Measurements from ENCODE around the gene OXSR1.
"Not testable (repeated sequence)": the region's sequence is repeated elsewhere in the genome, so short reads cannot be mapped to it uniquely, and the experiment has no call there.

OXSR1 gene

DNA sequence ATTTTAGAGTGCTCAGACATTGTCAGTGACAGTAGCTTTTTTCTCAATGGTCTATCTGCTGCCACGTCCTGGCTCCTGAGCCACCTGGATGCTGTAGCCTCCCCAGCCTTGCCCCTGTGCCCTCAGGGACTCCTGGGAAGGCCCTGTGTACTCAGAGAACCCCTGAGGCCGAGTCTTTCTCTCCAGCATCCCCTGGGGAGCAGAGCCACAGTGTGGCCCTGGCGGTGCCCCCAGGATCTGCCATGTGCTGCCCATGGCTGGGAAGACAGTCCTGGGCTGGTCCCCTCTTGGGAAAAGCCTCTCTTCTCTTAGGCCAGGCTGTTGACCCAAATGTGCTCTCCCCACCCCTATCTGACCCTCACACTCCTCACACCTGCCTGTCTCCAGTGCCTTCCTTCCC, 21.8 kb upstream of the OXSR1 start:
- DNase-seq (ENCODE audit: low read depth): no peak

DNA sequence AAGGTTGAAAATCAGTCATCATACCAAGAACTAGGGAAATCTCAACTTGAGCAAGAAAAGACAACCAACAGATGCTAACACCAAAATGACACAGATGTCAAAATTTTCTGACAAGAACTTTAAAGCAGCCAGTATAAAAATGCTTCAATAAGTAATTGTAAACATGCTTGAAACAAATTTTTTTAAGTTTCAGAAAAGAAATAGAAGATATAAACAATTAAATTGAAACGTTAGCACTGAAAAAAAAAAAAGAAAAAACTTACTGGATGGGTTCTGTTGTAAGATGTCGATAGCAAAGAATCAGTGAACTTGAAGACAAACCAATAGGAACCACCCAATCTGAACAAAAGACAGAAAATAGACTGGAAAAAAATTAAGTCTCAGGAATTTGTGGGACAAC, 18.8 kb upstream of the OXSR1 start:
- no peak for DNase-seq (ENCODE audit: low read depth)

DNA sequence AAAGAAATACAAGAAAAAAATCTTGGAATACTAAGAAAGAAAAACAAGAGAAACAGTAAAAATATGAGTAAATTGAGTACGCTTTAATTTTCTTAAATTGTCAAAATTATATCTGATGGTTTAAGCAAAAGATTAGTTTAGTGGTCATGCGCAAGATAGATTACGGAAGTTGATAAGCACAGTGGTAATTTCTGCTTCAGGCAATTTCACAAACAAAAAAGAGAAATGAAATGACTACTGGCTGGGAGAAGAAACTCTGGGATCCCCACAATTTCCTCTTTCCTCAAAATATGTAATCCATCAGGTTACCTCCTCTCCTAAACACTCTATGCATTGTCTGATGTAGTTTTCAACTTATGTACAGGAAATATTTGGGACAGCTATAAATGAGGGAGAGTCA, 17.9 kb upstream of the OXSR1 start:
- no peak for DNase-seq (ENCODE audit: low read depth)

DNA sequence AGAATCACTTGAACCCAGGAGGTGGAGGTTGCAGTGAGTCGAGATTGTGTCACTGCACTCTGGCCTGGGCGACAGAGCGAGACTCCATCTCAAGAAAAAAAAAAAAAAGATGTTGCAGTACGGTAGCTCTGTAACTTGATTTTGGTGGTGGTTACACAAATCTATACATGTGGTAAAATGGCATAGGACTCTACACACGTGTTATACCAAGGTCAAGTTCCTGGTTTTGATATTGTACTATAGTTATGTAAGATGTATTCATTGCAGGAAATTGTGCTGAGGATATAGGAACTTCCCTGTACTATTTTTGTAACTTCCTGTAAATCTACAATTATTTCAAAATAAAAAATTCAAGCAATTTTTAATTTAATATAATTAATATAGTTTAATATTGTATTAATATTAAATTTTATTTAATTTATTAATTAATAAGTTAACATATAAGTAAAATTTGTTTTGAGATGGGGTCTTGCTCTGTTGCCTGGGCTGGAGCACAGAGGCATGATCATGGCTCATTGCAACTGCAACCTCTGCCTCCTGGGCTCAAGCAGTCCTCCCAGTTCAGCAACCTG, 16.9 kb upstream of the OXSR1 start:
- no peak for DNase-seq (ENCODE audit: low read depth)

DNA sequence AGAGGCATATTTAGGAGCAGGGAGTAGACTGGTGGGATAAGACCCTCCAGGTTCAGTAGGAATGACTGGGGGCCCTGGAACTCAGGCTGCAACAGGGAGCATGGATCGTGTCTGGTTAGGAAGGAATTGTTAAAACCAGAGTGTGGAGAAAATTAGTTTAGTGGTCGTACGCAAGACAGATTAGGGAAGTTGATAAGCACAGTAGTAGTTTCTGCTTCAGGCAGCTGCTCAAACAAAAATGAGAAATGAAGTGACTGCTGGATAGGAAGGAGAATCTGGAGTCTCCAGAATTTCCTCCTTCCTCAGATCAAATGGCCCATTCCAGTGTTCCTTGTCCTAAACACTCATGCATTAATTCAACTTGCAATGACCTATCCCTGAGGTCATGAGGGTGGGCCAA, 15.6 kb upstream of the OXSR1 start:
- DNase-seq (ENCODE audit: low read depth): no peak

DNA sequence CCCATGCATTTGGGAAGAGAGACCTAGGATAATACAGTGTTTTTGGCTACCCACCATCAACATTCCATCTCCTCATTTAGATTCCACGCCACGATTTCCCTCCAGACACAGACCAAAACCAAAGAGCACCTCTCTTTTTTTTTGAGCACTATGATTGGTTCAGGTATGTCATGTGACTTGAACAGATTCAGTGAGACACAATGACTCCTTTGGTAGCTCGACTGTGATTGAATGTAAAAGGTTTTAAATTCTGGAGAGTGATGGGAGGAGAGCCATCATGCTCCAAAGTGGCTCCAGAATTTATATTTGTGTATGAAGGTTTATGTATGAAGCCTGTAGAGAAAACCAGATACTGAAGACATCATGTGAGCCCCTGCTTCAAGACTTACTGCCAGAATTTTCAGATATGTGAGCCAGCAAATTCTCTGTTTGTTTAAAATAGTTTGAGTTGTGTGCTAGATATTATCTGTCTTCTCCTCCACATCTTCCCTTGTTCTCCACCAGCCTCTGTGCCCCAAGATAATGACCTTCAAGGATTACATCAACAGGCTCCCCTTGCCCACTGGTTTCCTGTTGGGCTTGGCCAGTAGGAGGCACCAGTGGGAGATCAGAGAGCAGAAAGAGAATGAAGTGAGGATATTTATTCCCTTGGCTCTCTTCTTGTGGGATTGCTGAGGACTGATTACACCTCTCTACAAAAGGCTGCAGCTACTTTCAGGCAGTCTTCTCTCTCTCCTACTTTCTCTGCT, 14.4 kb upstream of the OXSR1 start:
- DNase-seq (ENCODE audit: low read depth): no peak

DNA sequence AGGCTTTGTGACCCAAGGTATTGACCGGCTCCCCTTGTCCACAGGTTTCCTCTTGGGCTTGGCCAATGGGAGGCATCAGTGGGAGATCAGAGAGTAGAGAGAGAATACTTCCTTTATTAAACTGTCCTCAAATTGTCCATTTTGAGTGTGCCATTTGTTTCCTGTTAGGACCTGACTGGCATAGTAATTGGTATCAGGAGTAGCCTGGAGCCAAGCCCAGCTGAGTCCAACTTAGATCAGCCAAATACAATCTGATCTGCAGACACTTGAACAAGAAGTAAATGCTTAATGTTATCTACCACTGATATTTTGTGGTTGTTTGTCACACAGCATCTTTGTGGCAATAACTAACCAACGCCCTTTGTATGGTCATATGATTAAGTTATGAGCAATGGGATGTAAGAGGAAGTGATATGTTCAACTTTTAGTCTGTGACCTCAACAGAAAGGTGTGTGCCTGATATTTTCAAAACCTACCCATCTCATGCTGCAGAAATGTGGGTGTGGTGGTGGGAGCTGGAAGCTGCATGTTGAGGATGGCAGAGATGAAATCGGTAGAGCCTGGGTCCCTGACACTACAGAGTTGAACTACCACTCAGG, 13.6 kb upstream of the OXSR1 start:
- DNase-seq (ENCODE audit: low read depth): no peak

DNA sequence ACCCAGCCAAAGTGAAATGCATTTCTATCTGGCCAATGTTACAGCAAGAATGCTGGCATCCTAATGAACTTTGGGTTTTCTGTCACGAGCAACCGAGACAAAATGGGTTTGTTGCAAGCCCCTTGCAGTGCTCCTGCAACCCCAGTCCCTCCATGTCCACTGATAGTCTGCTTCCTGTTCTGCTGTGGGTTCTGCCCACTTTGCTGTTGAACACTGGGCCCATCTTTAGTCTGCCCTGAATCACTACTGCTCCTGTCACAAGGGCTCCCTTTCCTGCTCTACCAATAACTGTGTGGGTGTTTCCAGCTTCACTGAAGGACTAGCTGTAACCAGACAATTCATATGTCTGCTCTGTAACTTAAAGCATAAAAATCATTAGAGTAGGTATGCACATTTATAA, 12.7 kb upstream of the OXSR1 start:
- no peak for DNase-seq (ENCODE audit: low read depth)

DNA sequence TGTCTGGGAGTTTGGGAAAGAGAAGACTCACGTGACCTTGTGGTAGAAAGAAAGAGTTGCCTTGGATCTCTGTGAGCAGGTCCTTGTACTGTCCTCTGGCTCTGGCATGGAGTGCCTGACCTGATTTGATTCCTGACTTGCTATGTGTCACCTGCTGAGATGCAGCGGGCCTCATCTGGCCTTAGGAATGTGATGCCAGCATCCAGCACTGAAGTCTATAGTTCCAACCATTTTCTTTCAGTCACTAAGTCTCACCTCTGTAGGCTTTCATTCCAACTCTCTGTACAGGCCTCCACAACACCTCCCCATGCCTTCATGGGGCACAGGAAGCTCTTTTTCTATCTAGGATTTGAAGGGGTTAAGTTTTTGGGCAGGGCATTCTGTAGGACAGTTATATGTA, 12.1 kb upstream of the OXSR1 start:
- no peak for DNase-seq (ENCODE audit: low read depth)

DNA sequence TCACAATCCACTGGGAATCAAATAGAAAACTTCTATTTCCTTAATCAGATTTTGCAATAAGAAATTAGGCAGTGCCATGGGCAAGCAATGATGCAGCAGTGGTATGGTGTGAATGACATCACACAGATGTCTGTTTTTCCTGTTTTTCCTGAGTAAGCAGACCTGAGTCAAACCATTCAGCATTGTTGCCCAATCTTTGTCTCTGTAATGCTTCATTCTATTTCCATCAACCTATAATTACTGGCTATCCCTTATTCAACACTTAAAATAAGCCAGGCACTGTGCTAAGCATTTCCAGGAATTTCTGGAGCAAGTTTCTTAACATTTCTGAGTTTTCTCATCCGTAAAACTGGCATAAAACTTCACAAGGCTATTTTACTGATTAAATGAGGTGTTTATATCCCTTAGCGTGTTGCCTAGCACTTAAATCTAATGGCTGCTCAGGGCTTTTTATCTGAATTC, 11.3 kb upstream of the OXSR1 start:
- peak; percentile 82 for DNase-seq (ENCODE audit: low read depth)

DNA sequence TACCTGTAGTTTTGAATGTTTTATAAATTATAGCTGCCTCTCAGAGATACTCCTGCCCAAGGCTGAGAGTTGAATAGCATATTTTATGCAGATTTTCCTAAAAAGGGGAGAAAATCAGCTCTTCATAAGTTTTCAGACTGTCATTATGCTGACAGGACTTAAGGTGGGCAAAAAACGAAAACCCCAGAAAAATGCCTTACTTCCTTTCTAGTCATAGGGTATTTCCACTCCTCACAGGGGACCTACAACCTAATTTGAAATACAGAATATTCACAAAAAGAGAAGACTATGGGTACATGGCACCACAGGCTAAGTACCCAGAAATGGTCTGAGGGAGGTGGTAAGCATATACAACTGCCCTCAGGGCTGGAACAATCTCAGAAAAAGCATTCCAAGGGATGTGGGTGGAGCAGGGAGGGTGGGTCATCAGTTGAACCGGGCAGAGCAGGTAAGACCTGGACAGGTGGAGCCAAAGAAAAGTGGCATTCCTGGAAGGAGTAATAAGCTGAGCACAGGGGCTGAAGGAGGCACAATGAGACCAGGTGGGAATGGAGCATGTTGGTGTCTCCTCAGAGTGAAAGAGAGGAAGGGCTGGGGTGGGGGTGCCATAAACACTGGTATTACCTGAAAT, 10.6 kb upstream of the OXSR1 start:
- DNase-seq (ENCODE audit: low read depth): no peak

DNA sequence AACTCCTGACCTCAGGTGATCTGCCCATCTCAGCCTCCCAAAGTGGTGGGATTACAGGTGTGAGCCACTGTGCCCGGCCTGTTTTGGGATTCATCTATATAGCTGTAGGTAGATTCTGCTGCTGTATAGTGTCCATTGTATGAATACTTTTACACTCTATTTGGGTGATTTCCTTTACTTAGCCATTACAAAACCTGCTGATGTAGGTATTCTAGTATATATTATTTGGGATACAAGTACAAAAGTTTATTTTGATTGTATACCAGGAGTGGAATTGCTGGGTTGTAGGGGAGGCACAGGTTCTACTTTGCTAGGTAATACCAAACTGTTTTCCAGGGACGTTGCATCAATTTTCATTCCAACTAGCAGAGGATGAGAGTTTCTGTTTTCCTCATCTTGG, 9.5 kb upstream of the OXSR1 start:
- no peak for DNase-seq (ENCODE audit: low read depth)

DNA sequence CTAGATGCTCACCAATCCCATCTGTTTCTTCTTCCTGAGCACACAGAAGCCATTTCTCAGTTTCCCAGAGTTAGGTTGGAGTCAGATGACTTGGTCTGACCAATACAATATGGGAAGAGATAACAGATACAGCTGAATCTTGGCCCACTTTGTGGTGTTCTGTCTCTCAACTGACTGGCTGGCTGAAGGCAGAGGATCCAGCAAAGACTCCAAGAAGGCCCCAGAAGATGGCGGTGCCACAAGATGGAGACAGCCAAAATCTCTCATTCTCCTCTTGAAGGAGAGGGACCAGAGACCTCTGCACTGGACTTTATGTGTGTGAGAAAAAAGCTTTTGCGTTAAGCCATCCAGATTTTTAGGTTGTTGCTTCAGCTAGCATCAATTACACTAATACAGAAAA, 8.2 kb upstream of the OXSR1 start:
- no peak for DNase-seq (ENCODE audit: low read depth)

DNA sequence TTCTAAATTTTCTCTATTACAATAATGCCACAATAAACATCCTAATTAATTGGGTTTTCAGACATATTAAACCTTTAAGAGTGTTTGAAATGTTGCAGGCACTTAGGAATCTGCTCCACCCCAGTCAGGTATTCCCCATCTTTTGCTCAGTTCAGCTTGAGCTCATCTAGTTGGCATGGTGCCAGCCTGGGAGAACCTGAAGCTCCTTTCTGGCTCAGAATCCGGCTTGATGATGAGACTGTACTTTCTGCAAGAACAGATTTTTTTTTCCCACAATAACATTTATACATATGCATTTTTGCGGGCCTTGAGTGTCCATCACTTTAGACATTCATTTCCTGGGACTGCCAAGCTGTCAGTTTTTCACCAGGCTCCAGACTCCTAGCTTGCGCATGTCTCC, 7.7 kb upstream of the OXSR1 start:
- no peak for DNase-seq (ENCODE audit: low read depth)

DNA sequence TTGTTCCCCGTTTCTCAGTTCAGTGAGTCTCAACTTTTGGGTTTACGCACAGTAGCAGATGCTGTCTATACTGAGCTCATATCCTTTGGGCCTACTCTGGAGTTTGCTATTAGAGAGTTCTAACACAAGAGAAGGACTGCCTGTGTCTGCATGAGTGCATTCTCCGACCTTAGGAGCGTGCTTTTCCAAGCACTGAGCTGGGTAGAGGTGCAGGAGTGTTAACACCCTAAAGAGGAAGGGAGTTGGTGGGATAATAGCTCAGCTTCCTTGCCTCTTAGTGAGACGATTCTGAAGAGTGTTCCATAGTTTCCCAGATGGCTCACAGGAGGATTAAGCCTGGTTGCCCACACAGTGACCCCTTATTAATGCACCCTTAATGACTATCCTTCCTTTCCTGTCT, 6.9 kb upstream of the OXSR1 start:
- no peak for DNase-seq (ENCODE audit: low read depth)

DNA sequence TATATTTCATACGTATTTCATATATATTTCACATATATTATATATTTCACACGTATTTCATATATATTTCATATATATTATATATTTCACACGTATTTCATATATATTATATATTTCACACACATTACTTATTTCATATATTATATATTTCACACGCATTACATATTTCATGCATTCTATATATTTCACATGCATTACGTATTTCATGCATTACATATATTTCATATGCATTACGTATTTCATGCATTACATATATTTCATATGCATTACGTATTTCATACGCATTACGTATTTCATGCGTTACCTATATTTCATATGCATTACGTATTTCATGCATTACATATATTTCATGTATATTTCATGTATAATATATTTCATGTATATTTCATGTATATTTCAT, 4.6 kb upstream of the OXSR1 start:
- DNase-seq (ENCODE audit: low read depth): not testable (repeated sequence)

DNA sequence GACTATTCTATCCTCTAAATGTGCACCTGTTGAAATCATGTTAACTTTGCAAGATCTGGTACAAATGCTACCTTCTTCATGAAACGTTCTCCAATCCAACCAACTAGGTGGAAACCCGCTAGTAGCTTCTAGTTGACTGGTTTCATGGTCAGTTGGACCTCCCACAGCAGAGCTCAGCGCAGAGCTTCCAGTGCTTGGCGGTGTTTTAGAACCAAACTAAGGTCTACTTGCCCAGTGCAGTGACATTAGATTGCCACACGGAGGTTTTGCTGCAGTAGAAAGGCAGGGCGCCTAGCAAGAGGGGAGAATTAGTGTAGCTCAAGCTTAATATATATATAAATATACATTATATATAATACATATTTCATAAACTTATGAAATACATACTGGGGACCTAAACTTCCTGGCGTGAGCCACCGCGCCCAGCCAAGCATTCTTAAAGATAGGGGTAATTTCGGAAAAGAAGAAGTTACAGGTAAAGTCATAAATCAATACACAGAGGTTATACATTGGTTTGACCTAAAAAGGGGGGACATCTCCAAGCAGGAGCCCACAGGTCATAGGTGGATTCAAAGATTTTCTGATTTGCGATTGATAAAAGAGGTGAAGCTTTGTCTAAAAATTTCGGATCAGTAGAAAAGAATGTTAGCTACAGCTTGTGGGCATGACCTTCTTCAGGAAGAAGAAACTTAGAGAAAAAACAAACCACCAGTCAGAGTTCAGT, 2.1 kb upstream of the OXSR1 start:
- DNase-seq (ENCODE audit: low read depth): no peak

DNA sequence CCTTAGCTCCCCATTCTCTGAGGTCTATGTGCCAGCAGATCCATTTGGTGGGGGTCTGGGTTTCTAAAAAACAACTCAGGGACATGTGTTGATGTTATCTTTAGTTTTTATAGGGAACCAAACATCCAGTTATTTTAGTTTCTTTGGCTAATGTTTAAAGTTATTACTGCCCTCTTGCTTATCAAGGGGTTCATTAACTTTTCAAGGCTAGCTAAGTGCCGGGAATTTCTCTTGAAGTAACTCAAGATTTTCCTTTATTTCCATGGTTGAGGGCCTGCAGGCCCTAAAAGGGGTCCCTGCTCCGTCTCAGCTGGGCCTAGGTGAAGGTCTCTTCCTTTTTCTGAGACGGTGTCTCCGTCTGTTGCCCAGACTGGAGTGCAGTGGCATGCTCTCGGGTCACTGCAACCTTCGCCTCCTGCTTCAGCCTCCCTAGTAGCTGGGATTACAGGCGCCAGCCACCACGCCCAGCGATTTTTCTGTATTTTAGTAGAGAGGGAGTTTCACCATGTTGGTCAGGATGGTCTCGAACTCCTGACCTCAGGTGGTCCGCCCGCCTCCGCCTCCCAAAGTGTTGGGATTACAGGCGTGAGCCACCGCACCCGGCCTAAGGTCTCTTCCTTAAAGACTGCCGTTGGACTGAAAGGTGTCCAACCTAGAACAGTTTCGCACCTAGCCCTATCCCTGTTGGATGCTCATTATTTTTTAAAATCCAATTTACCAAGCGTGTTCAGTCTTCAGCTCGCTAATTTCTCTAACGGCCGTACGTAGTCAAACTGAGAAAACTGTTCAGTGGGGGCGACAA, 1.3 kb upstream of the OXSR1 start:
- DNase-seq (ENCODE audit: low read depth): no peak

DNA sequence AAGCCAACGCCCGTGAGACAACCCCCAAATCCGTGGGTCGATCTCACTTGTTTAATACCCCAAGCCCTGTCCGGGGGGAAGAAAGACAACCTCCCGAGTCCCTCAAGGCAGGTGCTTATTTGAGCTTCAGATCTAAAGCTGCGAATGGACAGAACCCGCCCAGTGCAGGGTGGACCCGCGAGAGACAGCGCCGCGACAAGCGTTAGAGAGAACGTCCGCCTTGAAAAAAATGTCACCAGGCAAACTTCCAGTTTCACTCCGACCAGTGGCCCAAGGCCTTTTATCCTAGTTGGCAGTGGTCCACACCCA, 740 bp upstream of the OXSR1 start:
- no peak for DNase-seq (ENCODE audit: low read depth)

DNA sequence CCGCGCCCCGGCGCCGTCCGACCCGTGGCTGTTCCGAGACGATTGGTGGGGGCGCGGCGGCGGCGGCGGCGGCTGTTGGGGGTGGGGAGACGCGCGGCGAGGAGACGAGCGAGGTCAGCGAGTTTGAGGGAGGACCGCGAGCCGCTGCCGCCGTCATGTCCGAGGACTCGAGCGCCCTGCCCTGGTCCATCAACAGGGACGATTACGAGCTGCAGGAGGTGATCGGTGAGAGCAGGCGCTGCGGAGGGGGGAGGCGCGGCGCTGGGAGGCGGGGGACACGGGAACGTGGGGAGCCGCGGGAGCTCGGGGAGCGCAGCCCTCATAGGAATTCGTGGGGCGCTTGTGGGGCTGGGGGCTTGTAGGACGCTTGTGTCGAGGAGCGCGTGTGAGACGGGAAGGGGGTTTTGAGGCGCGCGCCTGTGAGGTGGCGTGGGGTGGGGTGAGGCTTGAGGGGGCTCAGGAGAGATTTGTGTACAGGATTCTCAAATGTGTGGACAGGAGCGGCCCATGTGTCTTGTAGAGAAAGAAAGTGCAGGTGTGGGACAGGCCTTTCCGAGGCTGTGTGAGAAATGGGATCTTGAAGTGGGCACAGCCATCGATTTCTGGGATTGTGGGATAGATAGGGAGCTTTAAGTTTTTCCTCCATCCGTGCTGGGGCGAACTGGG, 518 bp downstream of the OXSR1 start:
- DNase-seq (ENCODE audit: low read depth): peak; percentile 24

DNA sequence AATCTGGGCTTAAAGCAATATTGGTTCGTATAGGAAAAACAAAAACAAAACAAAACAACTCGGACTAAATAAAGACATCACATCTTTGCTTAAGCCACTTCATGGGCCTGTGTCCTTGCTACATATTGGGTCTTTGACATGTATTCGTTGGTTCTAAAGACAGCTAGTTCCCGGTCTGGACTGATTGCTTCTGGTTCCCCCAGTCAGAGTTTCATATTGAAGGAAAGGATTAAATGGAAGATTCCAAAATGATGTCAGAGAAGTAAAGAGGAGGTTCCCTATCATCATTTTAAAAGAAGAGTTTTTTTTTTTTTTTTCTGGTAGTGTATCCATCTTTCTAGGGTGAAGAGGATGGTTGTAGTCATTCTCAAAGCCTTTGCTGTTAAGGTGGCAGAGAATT, 2.3 kb downstream of the OXSR1 start:
- DNase-seq (ENCODE audit: low read depth): no peak
